Myometrial cell (primary cell): ENCODE results near the gene IL22RA2. TPM values are rescaled to one million over a fixed set of nuclear protein-coding genes. Genes with fewer than 3 reads are reported as not detected.

Experiments used
- total RNA-seq: library from RNA; depleted of rRNA; stranded (reverse); fragments of >200 nt; gene quantifications from 2 replicates; pipeline ENCODE4 v1.2.3, GENCODE V29; 2015

Gene IL22RA2
- not detected in 2 replicates for total RNA-seq

GRCh38 chr6:137173501-137173900, at the start of gene IL22RA2:
TSS of gene IL22RA2 (minus strand) at chr6:137173644. CDS start at chr6:137161749, 11,895 bp downstream.

GRCh38 chr6:137218917-137219663, 45.6 kb upstream of the IL22RA2 start, which contains the start of gene IFNGR1:
TSS of gene IFNGR1 (minus strand) at chr6:137219385. CDS start at chr6:137219327, 58 bp downstream.

Other genes starting within 250 kb of the IL22RA2 start
- 0.29 and 1.2 TPM in 2 replicates for gene IL20RA, start 128.7 kb downstream of the IL22RA2 start, total RNA-seq
- 50.2 and 53.5 TPM in 2 replicates for gene IFNGR1, start 45.7 kb upstream of the IL22RA2 start, total RNA-seq